GM20000 (cell line): ENCODE measurements around the gene SAMD14.

Experiments
- DNase-seq: peaks from one replicate; pipeline ENCODE4 v3.0.0; 2012; ENCODE audit warnings: low spot score
- CTCF ChIP-seq: IDR thresholded peaks from 2 replicates; pipeline ENCODE4 v1.5.1; 2012; ENCODE audit warnings: mild to moderate bottlenecking, control low read depth; ENCODE audit errors: extremely low read depth, missing control alignments

The SAMD14 gene

GRCh38 chr17:50155115-50155819, 25.3 kb upstream of the SAMD14 start:
- DNase-seq = no peak
- no peak for TF ChIP-seq CTCF

GRCh38 chr17:50154604-50155003, 24.6 kb upstream of the SAMD14 start:
- DNase-seq = peak; percentile 66
- TF ChIP-seq CTCF = no peak

- TF ChIP-seq CTCF = no peak
- DNase-seq = no peak
Measured at GRCh38 chr17:50153650-50154575, 24.0 kb upstream of the SAMD14 start.

- DNase-seq = no peak
- no peak for TF ChIP-seq CTCF
Measured at GRCh38 chr17:50152736-50153135, 22.8 kb upstream of the SAMD14 start.

- DNase-seq = peak; percentile 80
- no peak for TF ChIP-seq CTCF
Measured at GRCh38 chr17:50151937-50152547, 22.1 kb upstream of the SAMD14 start.

DNA sequence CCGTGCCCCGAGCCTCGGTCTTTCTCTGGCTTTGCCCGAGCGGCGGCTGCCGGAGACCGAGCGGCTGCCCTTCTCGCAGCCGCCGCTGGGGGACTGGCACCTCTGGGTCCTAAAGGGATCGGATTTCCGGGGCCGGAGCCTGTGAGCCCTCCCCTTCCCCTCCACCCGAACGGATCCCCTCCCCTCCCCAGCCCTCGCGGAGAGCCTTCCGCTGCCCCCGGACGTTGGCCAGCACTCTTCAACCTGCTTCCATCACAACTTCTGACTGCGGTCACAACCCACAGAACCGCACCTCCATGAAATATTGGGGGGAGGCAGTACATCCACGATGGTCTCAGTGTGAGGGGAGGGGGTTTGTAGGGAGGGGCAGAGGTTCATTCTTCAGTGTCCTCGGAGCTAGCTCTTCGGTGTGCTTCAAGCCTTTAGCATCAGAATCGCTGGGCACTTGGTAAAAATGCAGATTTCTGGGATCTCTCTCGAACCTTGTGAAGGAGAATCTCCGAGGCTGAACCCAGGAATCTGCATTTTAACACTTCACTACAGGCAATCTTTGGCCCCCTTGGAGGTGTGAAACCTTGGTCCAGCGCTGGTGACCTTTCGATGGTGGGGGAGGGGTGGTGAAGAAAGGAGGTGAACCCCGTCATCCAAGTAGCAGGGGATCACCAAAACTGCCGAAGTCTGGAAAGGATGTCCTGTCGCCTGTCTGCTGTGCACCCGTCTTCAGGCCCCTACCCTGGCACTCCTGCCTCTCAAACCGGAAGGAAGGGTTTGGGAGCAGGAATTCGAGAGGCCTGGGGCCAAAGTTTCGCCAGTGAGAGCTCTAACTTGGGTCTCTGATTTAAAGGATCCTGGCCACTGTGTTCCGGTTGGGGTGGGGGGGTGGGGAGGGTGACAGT, 21.3 kb upstream of the SAMD14 start:
- TF ChIP-seq CTCF = peak; percentile 37
- DNase-seq = peak; percentile 97
